ENCODE data around the gene ZNF831.

Gene ZNF831

GRCh38 chr20:59307270-59307669 lies 143.6 kb downstream of the ZNF831 start:
- H3K27me3 ChIP-seq = peaks cover 0 to 6% (median 0%) of the 10 kb centered on the region in 11 experiments; a peak in 2 of 22 replicates

More at GRCh38 chr20:59307270-59307669, 143.6 kb downstream of the ZNF831 start:
- H3K36me3 ChIP-seq = no peaks in the 10 kb centered on the region
- no peaks in the 10 kb centered on the region for H4K20me1 ChIP-seq
- no peaks in the 10 kb centered on the region for H3K9me3 ChIP-seq (replicated peaks in 1 of 11)
- no peak overlapping the region for H3K4me3 ChIP-seq
- TF ChIP-seq Cebpa-rat (IDR thresholded peaks at IDR 0.05) = no peak
- no peak overlapping the region for H3K27ac ChIP-seq
- H3K4me2 ChIP-seq = no peak overlapping the region
- no peak overlapping the region for H3K9ac ChIP-seq
- H3K4me1 ChIP-seq = peaks cover 0 to 4% (median 0%) of the 10 kb centered on the region in 10 experiments; a peak in 2 of 20 replicates
